Measurements from ENCODE around the gene KLHDC8A. TPM values are rescaled to one million over a fixed set of nuclear protein-coding genes. Genes with fewer than 3 reads are reported as not detected.

Gene KLHDC8A
- total and polyA plus RNA-seq, 2 donors (not counting 3 experiments of a cell fraction or from before 2014, with no cell fraction given), result not detected

DNA sequence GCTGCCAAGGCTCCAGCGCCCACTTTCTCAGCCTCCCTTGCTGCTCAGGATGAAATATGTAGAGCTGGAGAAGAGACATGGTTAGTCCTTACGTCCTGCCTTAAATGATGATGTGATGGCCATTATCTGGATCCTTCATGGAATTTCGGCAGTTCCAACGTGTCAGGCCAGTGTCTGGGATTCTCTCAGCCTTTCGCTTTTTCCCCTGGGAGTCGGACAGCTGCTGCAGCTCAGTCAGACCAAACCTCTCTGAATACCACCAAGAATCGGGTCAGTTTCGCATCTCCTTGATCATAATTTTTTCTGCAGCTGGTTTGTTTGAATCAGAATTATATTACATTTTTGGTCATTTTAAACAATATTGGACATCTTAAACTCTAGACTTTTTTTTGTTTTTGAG lies 22.3 kb upstream of the KLHDC8A start:
- POLR2A ChIA-PET, result no interaction called here
- dilution Hi-C loops (cut with MboI; ENCODE audit: extremely low pct_ligation_motif_present, low sequenced_read_pairs), result no loop called here
- CTCF ChIA-PET, result interaction anchor here (1.5 kb wide), 1 partner anchor 106 kb away, joined by 5 read pairs; no protein-coding TSS in a partner anchor

More for the DNA sequence above, 22.3 kb upstream of the KLHDC8A start:
- FAIRE-seq (no peak), DNase-seq (ENCODE audit: low read depth, low spot score) (no peak)
- H3K4me1 ChIP-seq (ENCODE audit: control insufficient read depth, extremely low read depth, insufficient read depth, low read length), result no peaks in the 10 kb centered on the region
- intact Hi-C loops (cut with micrococcal nuclease), result no loop called here
- TF ChIP-seq, protein P1, sequence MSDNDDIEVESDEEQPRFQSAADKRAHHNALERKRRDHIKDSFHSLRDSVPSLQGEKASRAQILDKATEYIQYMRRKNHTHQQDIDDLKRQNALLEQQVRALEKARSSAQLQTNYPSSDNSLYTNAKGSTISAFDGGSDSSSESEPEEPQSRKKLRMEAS (IDR thresholded peaks at IDR 0.05; ENCODE audit: insufficient read depth, insufficient read length), result no peak
- TF ChIP-seq JUN (IDR thresholded peaks at IDR 0.05; ENCODE audit: borderline replicate concordance, insufficient read depth, insufficient read length, low read depth) (no peak), FOS (IDR thresholded peaks at IDR 0.05; ENCODE audit: borderline replicate concordance, insufficient read depth, low read length) (no peak), POLR2A (IDR thresholded peaks at IDR 0.05; ENCODE audit: low read depth, low read length) (no peak), POLR2AphosphoS5 (IDR thresholded peaks at IDR 0.05; ENCODE audit: insufficient read depth, low read depth, low read length) (no peak), EZH2 (IDR thresholded peaks at IDR 0.05; ENCODE audit: borderline replicate concordance, low read depth, low read length, severe bottlenecking) (no peak), MYC (IDR thresholded peaks at IDR 0.05; ENCODE audit: low read depth, low read length) (no peak), CTCF (IDR thresholded peaks at IDR 0.05; ENCODE audit: extremely low read depth in 1 of 2, insufficient read depth in 1 of 2, low read depth in 1 of 2, low read length in 2 of 2) (no peak)
- H4K20me1 ChIP-seq (replicated peaks; ENCODE audit: control insufficient read depth, extremely low read depth, insufficient read depth, low read length), result no peaks in the 10 kb centered on the region
- no peaks in the 10 kb centered on the region for H3K79me2 ChIP-seq (ENCODE audit: control insufficient read depth, insufficient read depth, low read length)
- no peaks in the 10 kb centered on the region for H3K9me1 ChIP-seq (replicated peaks; ENCODE audit: control insufficient read depth, extremely low read depth, insufficient read depth, low read length)
- no peak overlapping the region for H2AFZ ChIP-seq (ENCODE audit: low read depth, low read length)
- no peak overlapping the region for H3K9ac ChIP-seq (replicated peaks; ENCODE audit: extremely low read depth, insufficient read depth, low read length)
- no peak overlapping the region for H3K4me2 ChIP-seq (ENCODE audit: insufficient read depth, low read length)
- H3K36me3 ChIP-seq (ENCODE audit: control insufficient read depth in 2 of 2, extremely low read depth in 1 of 2, insufficient read depth in 2 of 2, low read length in 2 of 2), result no peaks in the 10 kb centered on the region
- H3K27me3 ChIP-seq (ENCODE audit: control insufficient read depth in 2 of 2, insufficient read depth in 2 of 2, low read length in 2 of 2), result peaks cover 9 to 16% of the 10 kb centered on the region in 2 experiments
- H3K9me3 ChIP-seq (replicated peaks; ENCODE audit: control insufficient read depth, insufficient read depth, low read length), result no peaks in the 10 kb centered on the region
- H3K4me3 ChIP-seq (replicated peaks in 1 of 3; ENCODE audit: insufficient read depth in 1 of 3, low read depth in 1 of 3, low read length in 3 of 3), result no peak overlapping the region
- H3K27ac ChIP-seq (ENCODE audit: insufficient read depth, low read depth, low read length), result no peak overlapping the region
- BruUV-seq (replicated peaks), result no TSS peak
